NCI-H187 treated with DMSO at 0.1 percent for 48 hours (cell line): Measurements from ENCODE around the gene PRODH2.
"Not testable (repeated sequence)": the region's sequence is repeated elsewhere in the genome, so short reads cannot be mapped to it uniquely, and the experiment has no call there.

Experiments used
- DNase-seq: peaks from one replicate; lab custom pipeline; 2025; lab: John Stamatoyannopoulos, UW

The PRODH2 gene

DNA sequence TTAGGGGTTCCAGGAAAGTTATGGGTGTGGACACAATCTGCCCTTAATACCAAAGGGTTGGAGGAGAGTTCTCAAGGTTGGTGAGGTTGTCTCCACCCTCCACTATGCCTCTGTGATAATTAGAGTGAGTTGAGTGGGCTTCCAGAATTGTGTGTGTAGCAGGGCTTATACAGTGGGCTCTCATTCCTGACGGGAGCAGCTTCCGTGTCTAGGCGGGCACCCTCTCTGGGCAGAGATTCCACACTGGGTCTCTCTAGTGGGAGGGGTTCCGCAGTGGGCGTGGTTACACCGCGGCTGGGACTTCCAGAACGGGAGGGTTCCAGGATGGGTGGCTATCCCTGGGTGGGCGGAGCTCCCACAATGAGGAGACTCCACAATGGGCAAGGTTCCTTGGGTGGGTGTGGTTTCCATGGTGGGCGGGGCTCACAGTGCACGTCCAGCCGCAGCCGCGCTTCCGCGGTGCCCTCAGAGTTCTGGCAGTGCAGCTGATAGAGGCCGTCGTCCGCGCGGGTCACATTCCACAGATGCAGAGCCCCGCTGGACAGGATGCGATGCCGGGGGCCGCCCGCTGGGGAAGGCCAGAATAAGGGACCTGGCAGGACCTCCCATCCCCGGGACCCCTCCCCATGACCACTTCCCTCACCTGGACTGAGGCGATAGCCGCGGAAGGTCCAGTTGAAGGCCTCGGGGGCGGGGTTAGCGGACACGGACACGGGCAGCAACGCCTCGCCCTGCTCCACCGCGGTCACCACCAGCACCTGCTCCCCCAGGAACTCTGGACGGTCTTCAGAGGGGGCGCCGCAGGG lies 31.2 kb upstream of the PRODH2 start:
- DNase-seq: no peak

DNA sequence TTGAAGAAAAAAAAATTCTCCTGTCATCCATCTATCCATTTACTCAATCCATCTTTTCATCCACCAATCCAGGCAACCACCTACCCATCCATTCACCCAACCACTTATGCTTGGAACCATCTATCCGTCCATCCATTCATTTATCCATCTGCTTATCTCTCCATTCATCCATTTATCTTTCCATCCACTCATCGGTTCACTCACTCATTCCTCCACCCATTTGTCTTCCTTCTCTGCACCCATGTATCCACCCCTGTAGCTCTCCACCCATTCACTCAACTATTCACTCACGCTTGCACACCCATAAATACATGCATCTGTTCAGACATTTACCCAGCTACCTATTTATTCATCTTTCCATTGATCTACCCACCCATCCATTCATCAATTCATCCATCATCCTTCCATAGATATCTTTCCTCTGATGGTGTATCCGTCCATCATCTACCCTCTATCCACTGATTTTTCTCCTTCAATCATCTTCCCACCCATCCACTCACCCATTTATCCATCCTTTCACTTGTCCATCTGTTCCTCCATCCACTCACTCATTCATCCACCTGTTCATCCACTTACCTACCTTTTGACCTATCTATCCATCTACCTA lies 30.1 kb upstream of the PRODH2 start:
- no peak for DNase-seq

DNA sequence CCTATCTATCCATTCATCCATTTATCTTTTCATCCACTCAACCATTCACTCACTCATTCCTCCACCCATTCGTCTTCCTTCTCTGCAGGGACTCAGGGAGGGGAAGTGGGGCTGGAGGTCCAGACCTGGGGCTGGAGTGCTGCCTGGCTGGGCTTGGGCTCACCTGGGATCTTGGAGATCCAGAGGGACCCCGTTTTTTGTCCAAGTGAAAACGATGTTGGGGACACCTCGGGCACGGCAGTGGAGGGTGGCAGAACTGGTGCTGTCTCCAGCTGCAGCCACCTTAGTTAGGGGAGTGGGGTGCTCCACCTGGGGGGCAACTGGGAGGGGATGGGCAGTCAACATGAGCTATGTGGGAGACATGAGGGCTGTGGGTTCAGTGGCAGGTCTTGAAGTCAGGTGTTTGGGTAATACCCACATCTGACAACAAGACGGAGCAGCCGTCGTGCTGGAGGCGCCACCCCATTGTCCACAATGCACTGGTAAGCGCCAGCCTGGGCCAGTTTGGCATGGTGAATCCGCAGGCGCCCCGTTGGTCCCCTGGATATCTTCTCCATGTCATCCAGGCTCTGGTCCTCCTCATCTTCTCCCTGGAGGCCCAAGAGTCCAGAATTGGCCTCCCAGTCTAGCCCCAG lies 29.4 kb upstream of the PRODH2 start:
- DNase-seq: no peak

DNA sequence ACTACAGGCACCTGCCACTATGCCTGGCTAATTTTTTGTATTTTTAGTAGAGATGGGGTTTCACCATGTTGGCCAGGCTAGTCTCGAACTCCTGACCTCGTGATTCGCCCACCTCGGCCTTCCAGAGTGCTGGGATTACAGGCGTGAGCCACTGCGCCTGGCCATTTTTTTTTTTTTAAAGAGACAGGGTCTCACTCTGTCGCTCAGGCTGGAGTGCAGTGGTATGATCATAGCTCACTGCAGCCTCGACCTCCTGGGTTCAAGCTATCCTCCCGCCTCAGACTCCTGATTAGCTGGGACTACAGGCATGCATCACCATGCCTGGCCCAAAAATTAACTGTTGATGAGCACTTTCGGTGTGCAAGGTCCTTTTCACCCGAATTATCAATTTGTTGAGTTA lies 23.5 kb upstream of the PRODH2 start:
- DNase-seq: not testable (repeated sequence)

DNA sequence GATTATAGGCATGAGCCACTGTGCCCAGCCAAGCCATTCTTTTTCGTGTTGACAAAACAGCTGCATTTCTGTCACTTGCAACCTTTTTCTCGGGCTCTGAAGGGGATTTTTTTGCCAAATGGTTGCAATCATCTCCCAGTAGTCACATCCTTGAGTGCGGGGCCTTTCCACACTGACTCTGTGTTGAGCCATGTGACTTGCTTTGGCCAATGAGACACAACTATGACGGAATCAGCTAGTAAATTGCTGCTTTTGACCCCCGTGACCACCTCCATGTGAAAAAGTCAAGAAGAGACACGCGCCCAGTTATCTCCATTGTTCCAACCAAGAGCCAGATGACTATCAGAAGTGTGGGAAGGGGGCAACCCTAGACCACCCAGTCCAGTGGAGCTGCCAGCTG lies 21.3 kb upstream of the PRODH2 start:
- no peak for DNase-seq

DNA sequence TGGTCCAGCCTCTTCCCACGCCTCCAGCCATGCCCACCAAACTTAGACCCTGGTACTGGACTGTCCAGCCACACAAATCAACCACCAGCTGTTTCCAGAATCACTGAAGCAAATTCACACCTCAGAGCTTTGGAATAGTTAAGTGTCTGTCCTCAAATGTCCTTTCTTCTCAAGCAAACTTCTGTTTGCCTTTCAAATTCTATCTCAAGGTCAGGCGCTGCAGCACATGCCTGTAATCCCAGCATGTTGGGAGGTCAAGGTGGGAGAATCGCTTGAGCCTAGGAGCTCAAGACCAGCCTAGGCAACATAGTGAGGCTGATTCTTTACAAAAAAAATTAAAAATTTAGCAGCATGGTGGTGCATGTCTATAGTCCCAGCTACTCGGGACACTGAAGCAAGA lies 19.4 kb upstream of the PRODH2 start:
- DNase-seq: no peak

DNA sequence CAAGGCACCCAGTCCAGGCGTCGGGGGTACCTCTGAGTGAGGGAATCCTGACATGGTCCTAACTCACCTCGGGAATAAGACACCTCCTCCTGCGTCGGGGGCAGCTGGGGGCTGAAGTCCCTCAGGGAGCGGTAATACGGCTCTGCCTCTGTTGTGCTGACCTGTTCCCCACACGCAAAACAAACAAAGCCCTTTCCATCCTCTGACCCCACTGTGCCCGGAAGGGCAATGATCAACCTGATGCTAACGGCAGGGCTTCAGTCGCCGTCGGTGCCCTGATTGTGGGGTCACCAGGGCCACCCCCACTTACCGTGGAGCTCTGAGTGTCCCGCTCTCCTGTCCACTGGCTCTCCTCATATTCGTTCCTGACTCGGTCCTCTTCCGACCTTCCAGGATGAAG lies 18.3 kb upstream of the PRODH2 start:
- DNase-seq: no peak

DNA sequence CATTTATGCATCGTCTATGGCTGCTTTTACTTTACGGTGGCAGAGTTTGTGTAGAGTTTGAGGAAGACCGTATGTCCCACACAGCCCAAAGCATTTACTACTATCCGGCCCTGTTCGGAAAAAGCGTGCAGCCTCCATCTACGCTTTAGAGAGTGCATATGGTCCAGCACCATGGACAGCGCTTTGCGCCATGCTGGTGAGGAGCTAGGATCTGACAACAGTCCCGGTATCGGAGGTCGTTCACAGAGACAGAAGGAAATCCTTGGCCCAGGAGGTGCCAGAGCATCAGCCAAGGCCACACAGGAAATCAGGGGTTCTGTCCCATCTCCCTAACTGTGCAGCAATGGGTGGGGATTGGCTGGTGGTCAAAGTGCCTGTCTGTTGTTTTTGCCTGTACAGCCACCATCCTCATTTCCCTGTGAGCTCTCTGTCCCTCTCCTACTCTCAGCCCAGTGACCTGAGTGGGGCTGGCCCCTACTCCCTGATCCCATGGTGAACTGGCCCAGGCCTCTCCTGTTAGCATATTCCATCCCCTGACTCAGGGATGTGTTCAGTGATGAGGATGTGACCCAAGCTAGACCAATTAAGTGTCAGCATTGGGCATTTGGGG lies 16.2 kb upstream of the PRODH2 start:
- no peak for DNase-seq

DNA sequence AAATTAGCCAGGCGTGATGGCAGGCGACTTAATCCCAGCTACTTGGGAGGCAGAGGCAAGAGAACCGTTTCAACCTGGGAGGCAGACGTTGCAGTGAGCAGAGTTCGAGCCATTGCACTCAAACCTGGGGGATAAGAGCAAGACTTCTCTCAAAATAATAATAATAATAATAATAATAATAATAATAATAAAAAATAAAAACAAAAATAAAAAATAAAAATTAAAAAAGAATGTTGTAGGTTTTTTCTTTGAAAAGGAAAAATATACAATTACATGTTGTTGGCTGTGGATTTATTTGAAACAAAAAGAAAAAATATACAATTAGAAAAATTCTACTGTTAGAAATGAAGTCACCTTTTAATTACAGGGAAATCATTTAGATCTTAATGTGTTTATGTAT lies 11.5 kb upstream of the PRODH2 start:
- DNase-seq: no peak

DNA sequence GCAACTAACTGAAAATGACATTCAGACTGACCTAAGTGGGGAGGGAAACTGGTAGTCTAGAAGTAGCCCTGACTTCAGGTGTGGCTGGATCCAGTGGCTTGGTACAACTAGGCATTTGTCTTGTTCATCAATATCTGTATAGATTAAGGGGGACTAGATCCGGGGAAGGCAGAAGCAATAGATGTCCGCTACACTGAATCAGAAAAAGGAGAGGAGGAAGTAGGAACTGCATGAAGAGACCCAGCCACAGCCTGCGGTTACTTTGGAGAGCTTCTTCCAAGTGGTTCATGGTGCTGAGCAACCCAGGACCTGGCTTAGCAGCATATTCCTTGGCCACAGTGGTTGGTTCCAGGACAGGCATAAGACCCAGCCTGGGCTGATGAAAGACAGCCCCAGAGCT lies 9.9 kb upstream of the PRODH2 start:
- no peak for DNase-seq

DNA sequence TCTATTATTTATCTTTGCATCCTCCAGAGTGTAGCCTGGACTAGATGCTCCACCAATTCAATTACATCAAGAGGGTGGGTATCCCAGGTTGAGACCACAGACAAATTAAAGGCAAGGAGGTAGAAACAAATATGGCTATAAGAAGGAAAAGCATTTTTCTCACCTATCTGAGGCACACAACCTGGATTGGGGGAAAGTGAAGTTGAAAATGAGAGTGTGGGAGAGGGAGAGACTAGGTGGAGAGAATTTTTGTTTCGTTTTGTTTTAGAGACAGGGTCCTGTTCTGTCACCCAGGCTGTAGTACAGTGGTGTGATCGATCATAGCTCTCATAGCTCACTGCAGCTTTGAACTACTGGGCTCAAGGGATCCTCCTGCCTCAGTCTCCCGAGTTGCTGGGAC lies 5.8 kb upstream of the PRODH2 start:
- DNase-seq: no peak

DNA sequence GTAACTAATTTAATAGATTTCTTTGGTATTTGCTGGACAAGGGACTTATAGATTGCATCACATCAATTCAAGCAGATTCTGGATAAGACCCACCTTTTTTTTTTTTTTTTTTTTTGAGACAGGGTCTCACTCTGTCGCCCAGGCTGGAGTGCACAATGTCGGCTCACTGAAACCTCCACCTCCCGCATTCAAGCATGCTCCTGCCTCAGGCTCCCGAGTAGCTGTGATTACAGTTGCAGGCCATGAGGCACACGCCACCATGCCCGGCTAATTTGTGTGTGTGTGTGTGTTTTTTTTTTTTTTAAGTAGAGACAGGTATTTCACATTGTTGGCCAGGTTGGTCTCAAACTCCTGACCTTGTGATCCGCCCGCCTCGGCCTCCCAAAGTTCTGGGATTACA lies 4.2 kb upstream of the PRODH2 start:
- no peak for DNase-seq

DNA sequence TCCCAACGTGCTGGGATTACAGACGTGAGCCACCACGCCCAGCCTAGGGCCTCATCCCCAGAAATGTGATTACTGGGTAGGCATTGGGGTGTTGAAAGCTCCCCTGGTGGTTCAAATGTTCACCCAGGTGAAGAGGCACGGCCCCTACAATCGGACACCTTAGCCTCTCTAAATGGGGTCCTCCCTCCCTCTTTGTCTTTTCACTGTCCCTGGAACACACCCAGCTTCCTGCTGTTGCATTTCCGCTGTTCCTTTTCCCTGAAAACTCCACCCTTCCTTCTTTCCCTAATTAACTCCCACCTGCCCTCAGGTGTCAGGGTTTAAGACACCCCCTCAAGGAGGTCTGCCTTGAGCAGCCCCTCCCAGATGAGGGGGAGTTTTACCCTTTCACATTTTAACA lies 3.6 kb upstream of the PRODH2 start:
- DNase-seq: no peak

DNA sequence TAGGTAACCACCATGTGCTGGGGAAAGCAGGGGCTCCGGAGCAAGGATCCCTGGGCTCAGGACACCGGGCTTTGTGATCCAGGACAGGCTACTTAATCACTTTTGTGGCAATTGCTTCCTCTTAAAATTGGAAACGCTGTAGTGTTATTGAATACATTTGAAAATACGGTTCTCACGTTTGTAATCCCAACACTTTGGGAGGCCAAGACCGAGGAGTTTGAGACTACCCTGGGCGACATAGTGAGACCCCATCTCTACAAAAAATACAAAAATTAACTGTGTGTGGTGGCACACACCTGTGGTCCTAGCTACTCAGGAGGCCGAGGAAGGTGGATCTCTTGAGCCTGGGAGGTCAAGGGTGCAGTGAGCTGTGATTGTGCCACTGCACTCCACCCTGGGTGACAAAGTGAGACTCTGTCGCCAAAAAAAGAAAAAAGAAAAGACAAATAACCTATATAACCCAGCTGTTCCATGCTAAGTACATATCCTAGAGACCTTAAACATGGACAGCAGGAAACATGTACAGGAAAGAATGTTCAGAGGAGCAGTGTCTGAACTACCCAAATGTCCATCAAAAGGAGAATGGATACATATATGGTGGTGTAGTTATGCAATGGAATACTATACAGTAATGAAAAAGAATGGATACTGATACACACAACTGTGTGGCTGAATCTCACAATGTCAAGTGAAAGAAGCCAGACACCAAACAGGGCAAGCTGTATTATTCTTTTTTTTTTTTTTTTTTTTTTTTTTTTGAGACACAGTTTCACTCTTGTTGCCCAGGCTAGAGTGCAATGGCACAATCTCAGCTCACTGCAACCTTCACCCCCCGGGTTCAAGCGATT lies 622 bp upstream of the PRODH2 start:
- no peak for DNase-seq

DNA sequence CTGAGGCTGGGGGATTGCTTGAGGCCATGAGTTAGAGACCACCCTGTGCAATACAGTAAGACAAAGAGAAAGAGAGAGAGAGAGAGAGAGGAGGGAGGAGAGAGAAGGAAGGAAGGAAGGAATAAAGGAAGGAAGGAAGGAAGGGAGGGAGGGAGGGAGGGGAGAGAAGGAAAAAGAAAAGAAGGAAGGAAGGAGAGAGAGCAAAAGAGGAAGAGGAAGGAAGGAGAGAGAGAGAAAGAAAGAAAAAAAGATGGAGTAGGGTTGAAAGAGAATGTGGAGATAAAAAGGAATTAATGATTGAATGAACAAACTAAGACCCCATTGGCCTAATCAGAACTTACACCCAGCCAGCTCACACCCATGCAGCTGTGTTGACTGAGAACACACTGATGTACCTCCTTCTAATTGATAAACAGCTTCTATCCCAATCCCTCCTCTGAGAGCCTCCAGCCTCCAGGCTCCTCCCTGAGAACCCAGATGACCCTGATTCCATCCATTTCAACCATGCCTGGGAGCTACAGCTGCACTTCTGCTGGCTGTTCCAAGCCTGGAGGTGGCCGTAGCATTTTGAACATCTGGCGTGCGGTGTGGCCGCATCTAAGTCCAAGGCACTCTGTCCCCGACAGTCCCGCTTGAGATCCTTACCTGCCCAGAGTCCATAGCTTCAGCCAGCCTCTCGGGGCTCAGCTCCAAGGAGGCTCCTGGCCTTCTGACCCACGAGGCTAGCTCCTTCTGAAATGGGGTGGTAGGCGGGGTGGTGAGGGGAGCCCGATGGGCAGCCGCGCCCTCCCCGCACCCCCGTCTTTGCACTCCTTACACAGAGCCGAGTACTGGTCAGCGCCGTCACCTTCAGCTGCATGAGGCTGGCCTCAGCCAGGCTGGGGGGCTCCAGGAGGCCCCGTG lies 1.1 kb downstream of the PRODH2 start:
- DNase-seq: no peak

DNA sequence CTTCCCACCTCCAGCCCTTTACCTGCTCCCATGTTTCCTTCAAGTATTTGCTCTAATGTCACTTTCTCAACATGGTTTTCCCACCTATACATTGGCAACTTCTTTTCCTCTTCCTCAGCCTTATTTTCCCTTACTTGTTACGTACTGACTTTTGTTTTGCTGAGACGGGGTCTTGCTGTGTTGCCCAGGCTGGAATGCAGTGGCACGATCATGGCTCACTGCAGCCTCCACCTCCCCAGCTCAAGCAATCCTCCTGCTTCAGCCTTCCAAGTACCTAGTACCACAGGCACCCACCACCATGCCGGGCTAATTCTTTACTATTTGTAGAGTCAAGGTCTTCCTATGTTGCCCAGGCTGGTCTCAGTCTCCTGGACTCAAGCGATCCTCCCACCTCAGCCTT lies 5.0 kb downstream of the PRODH2 start:
- DNase-seq: no peak

DNA sequence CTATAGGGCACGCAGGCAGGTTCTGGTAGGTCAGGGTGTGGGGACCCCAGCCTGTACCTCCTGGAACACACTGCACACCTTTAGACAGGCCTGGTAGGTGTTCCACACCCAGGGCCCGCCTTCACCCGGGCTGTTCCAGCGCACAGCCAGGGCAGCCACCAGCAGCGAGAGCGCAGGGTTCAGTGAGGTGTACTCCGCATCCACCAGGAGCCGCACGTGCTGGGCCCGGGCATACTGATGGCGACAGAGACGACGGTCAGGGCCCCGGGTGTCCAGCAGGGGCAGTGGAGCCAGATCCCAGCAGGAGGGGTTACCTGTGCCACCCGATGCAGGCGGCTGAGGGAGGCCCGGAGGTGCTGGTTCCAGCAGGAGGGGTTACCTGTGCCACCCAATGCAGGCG lies 6.0 kb downstream of the PRODH2 start:
- no peak for DNase-seq

DNA sequence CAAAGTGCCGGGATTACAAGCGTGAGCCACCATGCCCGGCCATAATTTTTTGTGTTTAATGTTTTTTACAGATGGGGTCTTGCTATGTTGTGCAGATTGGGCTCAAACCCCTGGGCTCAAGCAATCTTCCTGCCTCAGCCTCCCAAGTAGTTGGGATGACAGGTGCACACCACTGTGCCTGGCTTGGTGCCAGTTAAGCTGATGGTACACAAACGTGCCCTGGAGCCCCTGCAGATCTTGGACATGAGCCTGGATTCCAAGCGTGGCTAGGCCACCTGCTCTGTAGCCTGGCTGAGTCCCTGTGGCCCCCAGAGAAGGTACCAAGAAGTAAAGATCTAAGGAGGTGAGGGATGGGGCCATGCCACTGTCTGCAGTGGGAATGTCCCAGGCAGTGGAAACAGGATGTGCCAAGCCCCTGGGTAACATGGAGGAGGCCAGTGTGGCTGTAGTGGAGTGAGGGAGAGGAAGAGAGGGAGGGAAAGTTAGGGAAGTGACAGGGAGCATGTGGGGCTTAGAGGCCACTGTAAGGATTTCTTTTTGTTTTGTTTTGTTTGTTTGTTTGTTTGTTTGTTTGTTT lies 7.0 kb downstream of the PRODH2 start:
- DNase-seq: no peak

DNA sequence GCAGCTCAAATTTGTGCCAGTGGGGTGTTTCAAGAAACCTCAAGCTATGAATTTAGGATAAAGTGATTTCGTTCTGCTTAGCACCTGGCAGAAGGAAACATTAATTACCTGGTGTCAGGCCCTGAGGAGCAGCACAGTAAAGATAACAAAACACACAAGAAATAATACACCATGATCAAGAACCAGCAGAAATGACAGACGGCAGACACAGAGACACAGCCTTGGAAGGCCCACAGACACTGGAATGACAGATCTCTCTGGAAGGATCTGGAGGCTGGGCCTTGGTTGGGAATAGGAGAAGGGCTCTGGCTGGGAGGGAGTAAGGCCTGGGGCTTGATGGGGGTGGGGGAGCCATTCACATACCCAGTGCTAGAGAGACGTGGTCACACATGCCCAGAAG lies 10.8 kb downstream of the PRODH2 start:
- no peak for DNase-seq

DNA sequence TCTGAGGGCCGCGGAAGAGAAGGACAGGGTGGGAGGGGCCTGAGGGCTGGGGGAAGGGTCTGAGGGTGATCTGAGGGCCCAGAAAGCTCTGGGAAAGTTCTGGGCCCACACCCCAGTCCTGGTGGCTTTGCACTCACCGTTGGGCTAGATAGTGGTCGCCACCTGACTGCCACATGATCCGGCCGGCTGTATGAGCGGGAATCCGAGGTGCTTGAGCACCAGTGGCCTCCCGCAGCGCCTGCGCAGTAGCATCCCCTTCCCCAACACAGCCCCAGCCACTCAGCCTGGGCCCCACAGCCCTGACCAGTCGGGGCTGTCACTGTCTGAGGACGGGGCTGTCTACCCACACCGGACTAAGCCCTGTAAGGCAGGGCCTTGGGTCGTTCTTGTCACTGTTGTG lies 15.0 kb downstream of the PRODH2 start:
- no peak for DNase-seq
